Calu3 (cell line): ENCODE results near the gene SUN3. TPM values are rescaled to one million over a fixed set of nuclear protein-coding genes. Genes with fewer than 3 reads are reported as not detected.
"Not testable (repeated sequence)": the region's sequence is repeated elsewhere in the genome, so short reads cannot be mapped to it uniquely, and the experiment has no call there.

ENCODE experiments used
- BruUV-seq: library from RNA; stranded (reverse); fragments of 400-500 nt; replicated peaks from 2 replicates; lab custom pipeline; 2021; lab: Mats Ljungman, UMichigan
- CTCF ChIA-PET: fragments of 300-600 bp; sonication (Branson Sonifier 250); formaldehyde crosslinking; loops from one replicate; lab custom pipeline; 2022; ENCODE audit warnings: antibody characterized with exemption; lab: Charles Lee
- DNase-seq: peaks from one replicate; pipeline ENCODE4 v3.0.0; 2022
- H3K27ac Mint-ChIP-seq: one replicate; pipeline ENCODE4 v1.8.0; 2022; ENCODE audit warnings: mixed read lengths; ENCODE audit not compliant: unreplicated experiment
- H3K27me3 Mint-ChIP-seq: one replicate; pipeline ENCODE4 v1.8.0; 2022; ENCODE audit warnings: mixed read lengths; ENCODE audit not compliant: unreplicated experiment
- H3K36me3 Mint-ChIP-seq: one replicate; pipeline ENCODE4 v1.8.0; 2022; ENCODE audit warnings: mild to moderate bottlenecking, moderate library complexity, mixed read lengths; ENCODE audit not compliant: insufficient read depth, unreplicated experiment
- H3K4me1 Mint-ChIP-seq: one replicate; pipeline ENCODE4 v1.8.0; 2022; ENCODE audit warnings: mild to moderate bottlenecking, low read depth, mixed read lengths; ENCODE audit not compliant: unreplicated experiment
- H3K4me3 Mint-ChIP-seq: one replicate; pipeline ENCODE4 v1.8.0; 2022; ENCODE audit warnings: mild to moderate bottlenecking, low read depth, moderate library complexity, mixed read lengths; ENCODE audit not compliant: unreplicated experiment
- H3K9me3 Mint-ChIP-seq: one replicate; pipeline ENCODE4 v1.8.0; 2022; ENCODE audit warnings: low read depth, mixed read lengths; ENCODE audit not compliant: unreplicated experiment
- CTCF ChIP-seq: fragments of 200-600 bp; IDR thresholded peaks from one replicate; pipeline ENCODE4 v1.8.0; 2022; ENCODE audit warnings: antibody characterized with exemption; ENCODE audit not compliant: unreplicated experiment
- intact Hi-C: fragments of 100-400 bp; cut with micrococcal nuclease; formaldehyde crosslinking; loops from one replicate; pipeline ENCODE4 v1.10.0; 2022; ENCODE audit not compliant: unreplicated experiment
- total RNA-seq: library from RNA; stranded (reverse); gene quantifications from 2 replicates; pipeline ENCODE4 v1.2.3, GENCODE V29; 2022

Gene SUN3
- total RNA-seq, 1 experiment from 2014 or later: 1.8 TPM

GRCh38 chr7:47988496-47989386 lies 40.2 kb downstream of the SUN3 start:
- Mint-ChIP-seq H3K4me1 (peaks cover 37% of the 10 kb centered on the region), H3K36me3 (peaks cover 12% of the 10 kb centered on the region), H3K27me3 (no peaks in the 10 kb centered on the region), H3K4me3 (no peak overlapping the region), H3K27ac (no peak overlapping the region), H3K9me3 (no peaks in the 10 kb centered on the region)
- DNase-seq: peak; percentile 42
- no TSS peak for BruUV-seq
- peak; percentile 72 for TF ChIP-seq CTCF
- intact Hi-C loops: no loop called here
- CTCF ChIA-PET: interaction anchor here (1.1 to 2.2 kb wide), 5 partner anchors 24 to 149 kb away, joined by 3 to 12 read pairs (median 6); no protein-coding TSS in a partner anchor

GRCh38 chr7:47982610-47983009 lies 46.3 kb downstream of the SUN3 start:
- Mint-ChIP-seq H3K4me3 (no peak overlapping the region), H3K9me3 (no peaks in the 10 kb centered on the region), H3K27ac (no peak overlapping the region), H3K27me3 (no peaks in the 10 kb centered on the region), H3K36me3 (peaks cover 18% of the 10 kb centered on the region), H3K4me1 (peaks cover 9% of the 10 kb centered on the region)
- CTCF ChIA-PET: interaction anchor here (0.7 to 1.4 kb wide), 2 partner anchors 9 to 108 kb away, joined by 3 read pairs; no protein-coding TSS in a partner anchor
- no TSS peak for BruUV-seq
- TF ChIP-seq CTCF: no peak
- no peak for DNase-seq
- intact Hi-C loops: no loop called here

- CTCF ChIA-PET: interaction anchor here (0.7 kb wide), 1 partner anchor 439 kb away, joined by 5 read pairs; no protein-coding TSS in a partner anchor
- H3K27ac Mint-ChIP-seq: not testable (repeated sequence)
Observed at GRCh38 chr7:47980648-47981047, 48.3 kb downstream of the SUN3 start.

GRCh38 chr7:47979832-47980181 lies 49.1 kb downstream of the SUN3 start:
- peak overlapping the region; percentile 73 for H3K4me3 Mint-ChIP-seq
- H3K27ac Mint-ChIP-seq: no peak overlapping the region

More at GRCh38 chr7:47980648-47981047, 48.3 kb downstream of the SUN3 start:
- BruUV-seq, intact Hi-C loops, DNase-seq, H3K27me3 Mint-ChIP-seq, H3K4me3 Mint-ChIP-seq, H3K4me1 Mint-ChIP-seq, H3K9me3 Mint-ChIP-seq: not testable (repeated sequence)
- H3K36me3 Mint-ChIP-seq: peaks cover 27% of the 10 kb centered on the region

More at GRCh38 chr7:47979832-47980181, 49.1 kb downstream of the SUN3 start:
- intact Hi-C loops: no loop called here
- TF ChIP-seq CTCF: no peak
- Mint-ChIP-seq H3K27me3 (no peaks in the 10 kb centered on the region), H3K4me1 (peaks cover 9% of the 10 kb centered on the region), H3K36me3 (peaks cover 31% of the 10 kb centered on the region), H3K9me3 (no peaks in the 10 kb centered on the region)
- CTCF ChIA-PET: no interaction called here
- BruUV-seq: no TSS peak
- no peak for DNase-seq
